GM21381 (cell line): ENCODE measurements around the gene WDR4.
"Not testable (repeated sequence)": the region's sequence is repeated elsewhere in the genome, so short reads cannot be mapped to it uniquely, and the experiment has no call there.

Experiments
- ATAC-seq: cut with Tn5 transposase; IDR thresholded peaks from one replicate; pipeline ENCODE4 v1.9.1; 2021; ENCODE audit warnings: mild to moderate bottlenecking, moderate library complexity; ENCODE audit not compliant: unreplicated experiment

WDR4 gene

GRCh38 chr21:42878993-42879787 is at the start of gene WDR4:
Gene WDR4, minus strand, starts transcription at chr21:42879539. Its CDS starts 44 bp downstream, at chr21:42879495.
- ATAC-seq, result peak; percentile 88

- not testable (repeated sequence) for ATAC-seq
Measured at GRCh38 chr21:42927474-42928200, 48.3 kb upstream of the WDR4 start.

DNA sequence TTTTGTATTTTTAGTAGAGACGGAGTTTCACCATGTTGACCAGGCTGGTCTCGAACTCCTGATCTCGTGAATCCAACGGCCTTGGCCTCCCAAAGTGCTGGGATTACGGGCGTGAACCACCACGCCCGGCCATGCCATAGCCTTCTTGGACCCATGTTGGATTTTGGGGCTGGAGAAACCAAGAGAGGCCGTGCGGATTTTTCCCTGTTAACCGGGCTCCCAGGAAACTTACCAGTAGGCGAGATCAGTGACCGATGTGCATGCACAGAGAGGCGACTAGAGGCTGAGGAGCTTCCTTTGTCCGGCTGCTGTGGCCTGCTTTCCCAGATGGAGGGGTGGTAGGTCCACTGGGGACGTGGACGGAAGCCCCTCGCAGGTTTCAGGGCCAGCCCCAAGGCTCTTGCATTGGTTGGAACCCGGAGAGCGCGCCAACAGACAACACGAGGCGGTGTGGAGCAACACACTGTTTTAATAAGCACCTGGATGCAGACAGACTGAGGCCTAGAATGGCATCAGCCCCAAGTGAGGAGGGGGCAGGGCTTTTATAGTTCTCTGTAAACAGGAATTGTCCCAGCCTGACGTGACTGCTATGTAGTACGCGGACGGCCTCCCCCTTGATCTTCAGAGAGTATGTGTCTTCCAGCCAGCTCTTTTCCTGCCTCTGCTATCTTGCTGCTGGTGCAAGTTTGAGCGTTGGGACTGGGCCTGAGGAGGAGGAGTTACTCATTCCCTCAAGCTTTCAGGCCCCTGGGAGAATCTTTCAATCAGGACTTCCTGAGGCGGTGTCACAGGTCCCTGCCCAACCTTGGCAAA is 46.0 kb upstream of the WDR4 start, which contains the start of gene ERVH48-1:
TSS of gene ERVH48-1 (minus strand) at position 517 of the 813 bp plus-strand sequence. CDS start 6,624 bp downstream, outside the sequence.
- no peak for ATAC-seq

DNA sequence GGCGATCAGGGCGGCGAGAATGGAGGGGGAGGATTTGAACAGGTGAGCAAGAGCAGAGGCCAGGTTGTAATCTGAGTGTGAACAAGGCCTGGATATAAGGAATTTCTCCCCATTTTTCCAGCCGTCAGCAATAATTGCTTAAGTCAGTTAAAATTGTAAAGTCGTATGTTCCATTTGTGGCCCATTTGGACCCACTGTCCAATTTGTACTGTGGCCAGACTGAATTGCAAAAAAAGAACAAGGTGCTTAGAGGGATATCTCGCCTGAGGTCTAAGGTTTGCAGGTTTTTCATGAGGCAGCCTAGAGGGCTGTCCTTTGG is 45.1 kb upstream of the WDR4 start:
- ATAC-seq, result no peak

GRCh38 chr21:42923553-42924432 is 44.5 kb upstream of the WDR4 start:
- ATAC-seq, result no peak

- ATAC-seq, result no peak
Measured at GRCh38 chr21:42922918-42923317, 43.6 kb upstream of the WDR4 start.

GRCh38 chr21:42921927-42922326 is 42.6 kb upstream of the WDR4 start:
- no peak for ATAC-seq

- no peak for ATAC-seq
Measured at GRCh38 chr21:42918291-42918690, 39.0 kb upstream of the WDR4 start.

DNA sequence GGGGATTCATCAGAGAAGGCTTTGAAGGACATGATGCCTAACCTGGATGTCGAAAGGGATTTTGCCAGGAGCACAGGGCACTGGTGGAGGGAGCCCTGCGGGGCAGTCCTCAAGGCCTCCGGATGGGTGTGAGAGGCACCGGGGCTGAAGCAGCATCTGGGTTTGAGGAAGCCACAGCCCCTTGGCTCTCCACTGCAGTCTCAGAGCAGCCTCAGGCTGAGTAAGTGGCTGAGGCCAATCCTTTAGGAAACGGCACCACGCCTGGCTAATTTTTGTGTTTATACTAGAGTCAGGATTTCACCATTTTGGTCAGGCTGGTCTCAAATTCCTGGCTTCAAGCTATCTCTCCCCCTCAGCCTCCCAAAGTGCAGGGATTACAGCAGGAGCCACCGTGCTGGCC is 34.1 kb upstream of the WDR4 start:
- no peak for ATAC-seq

- ATAC-seq, result not testable (repeated sequence)
Measured at GRCh38 chr21:42911920-42912319, 32.6 kb upstream of the WDR4 start.

DNA sequence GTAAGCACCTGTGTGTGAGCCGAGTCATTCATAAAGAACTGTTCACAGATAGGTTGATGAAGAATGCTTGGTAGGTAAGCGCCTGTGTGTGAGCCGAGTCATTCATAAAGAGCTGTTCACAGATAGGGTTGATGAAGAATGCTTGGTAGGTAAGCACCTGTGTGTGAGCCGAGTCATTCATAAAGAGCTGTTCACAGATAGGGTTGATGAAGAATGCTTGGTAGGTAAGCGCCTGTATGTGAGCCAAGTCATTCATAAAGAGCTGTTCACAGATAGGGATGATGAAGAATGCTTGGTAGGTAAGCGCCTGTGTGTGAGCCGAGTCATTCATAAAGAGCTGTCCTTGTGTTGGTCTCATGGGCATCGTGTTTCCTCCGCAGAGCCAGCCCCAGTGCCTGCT is 29.1 kb upstream of the WDR4 start:
- not testable (repeated sequence) for ATAC-seq

DNA sequence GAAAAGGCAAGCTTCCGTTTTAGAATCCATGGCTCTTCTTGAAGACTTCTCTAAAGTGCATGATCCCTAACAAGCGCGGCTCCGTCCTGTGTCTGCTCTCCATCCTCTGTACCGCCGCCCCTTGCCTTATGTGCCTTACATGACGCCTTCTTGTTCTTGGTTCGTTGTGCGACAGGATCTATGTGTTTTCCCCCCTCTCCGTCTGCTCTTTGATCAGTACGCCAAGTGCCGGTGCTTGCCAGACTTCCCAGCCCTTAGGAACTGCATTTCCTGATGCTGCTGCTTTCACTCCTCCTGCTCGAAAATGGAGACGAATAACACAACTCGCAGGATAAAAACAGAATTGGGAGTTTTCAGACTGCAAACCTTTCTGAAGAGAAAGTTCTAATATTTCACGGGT is 26.9 kb upstream of the WDR4 start:
- ATAC-seq, result no peak

GRCh38 chr21:42905195-42905594 is 25.9 kb upstream of the WDR4 start:
- no peak for ATAC-seq

- ATAC-seq, result no peak
Measured at GRCh38 chr21:42903817-42904216, 24.5 kb upstream of the WDR4 start.

- ATAC-seq, result no peak
Measured at GRCh38 chr21:42900446-42900845, 21.1 kb upstream of the WDR4 start.

GRCh38 chr21:42892931-42893755 is 13.8 kb upstream of the WDR4 start, which contains the start of gene NDUFV3:
Gene NDUFV3, plus strand, starts transcription at chr21:42893309. Its CDS starts 25 bp downstream, at chr21:42893334.
- ATAC-seq, result peak; percentile 93

DNA sequence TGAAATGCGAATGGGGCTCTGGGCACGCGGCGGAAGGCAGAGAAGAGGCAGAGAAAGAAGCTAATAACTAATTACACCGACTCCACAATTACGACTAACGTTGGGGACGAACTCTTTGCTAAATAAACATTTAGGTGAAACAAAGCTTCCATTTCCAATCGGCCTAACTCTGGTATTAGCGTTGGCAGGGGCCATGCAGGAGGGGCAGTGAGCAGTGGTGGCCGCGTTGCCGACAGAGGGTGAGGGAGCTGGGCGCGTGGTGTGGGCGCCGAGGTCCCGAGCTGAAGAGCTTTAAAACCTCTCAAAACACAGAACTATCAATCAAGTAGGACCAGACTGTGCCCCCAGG is 13.2 kb upstream of the WDR4 start:
- ATAC-seq, result peak; percentile 4

DNA sequence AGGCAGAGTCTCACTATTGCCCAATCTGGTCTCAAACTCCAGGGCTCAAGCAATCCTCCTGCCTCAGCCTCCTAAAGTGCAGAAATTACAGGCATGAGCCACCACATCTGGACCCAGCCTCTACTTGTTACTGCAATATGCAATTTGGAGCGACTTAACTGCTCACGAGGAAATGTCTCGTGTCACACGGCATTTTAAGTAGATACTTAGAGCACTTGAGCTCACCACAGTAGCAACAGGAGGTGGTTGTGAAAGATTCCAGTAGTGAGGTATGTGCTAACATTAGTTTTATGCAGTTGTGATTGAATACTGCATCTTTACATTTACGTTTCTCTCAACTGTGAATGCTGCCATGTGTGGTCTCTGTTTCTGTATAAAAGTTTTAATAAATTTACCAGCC is 8.0 kb upstream of the WDR4 start:
- no peak for ATAC-seq

- ATAC-seq, result no peak
Measured at GRCh38 chr21:42883921-42884320, 4.6 kb upstream of the WDR4 start.

DNA sequence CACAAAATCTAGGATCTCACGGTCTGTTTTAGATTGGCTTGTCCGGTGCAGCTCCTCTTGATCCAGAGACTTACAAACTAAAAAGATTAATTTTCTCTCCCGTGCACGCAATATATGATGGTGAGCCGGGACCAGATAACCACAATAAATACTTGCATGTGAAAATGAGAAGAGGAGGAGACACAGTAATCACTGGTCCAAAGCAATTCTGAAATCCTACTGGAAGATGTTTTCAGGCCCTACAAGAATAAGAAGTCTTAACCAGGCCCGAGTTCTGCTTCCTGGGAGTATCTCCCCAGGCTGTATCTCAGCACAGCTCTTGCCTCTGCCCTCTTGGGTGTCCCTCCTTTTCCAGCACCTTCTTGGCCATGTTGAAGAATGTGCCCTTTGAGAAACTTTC is 1.0 kb upstream of the WDR4 start:
- ATAC-seq, result no peak
